ENCODE measurements around the gene TBC1D30. TPM values are rescaled to one million over a fixed set of nuclear protein-coding genes. Genes with fewer than 3 reads are reported as not detected.
"Not testable (repeated sequence)": the region's sequence is repeated elsewhere in the genome, so short reads cannot be mapped to it uniquely, and the experiment has no call there.

TBC1D30 gene
- polyA plus RNA-seq, 3 donors = 4.5 to 6.0 (median 4.9) TPM

- DNase-seq (ENCODE audit: low read depth in 3 of 3, low spot score in 2 of 3) = not testable (repeated sequence)
Measured at GRCh38 chr12:64802180-64802775, 22.2 kb upstream of the TBC1D30 start.

GRCh38 chr12:64806173-64806572, 18.3 kb upstream of the TBC1D30 start:
- DNase-seq (ENCODE audit: low read depth in 3 of 3, low spot score in 2 of 3) = no peak

GRCh38 chr12:64806593-64807460, 17.6 kb upstream of the TBC1D30 start:
- no peak for DNase-seq (ENCODE audit: low read depth in 3 of 3, low spot score in 2 of 3)

GRCh38 chr12:64808110-64808509, 16.3 kb upstream of the TBC1D30 start:
- DNase-seq (ENCODE audit: low read depth in 3 of 3, low spot score in 2 of 3) = no peak

GRCh38 chr12:64810831-64811230, 13.6 kb upstream of the TBC1D30 start:
- no peak for DNase-seq (ENCODE audit: low read depth in 3 of 3, low spot score in 2 of 3)

- DNase-seq (ENCODE audit: low read depth in 3 of 3, low spot score in 2 of 3) = no peak
Measured at GRCh38 chr12:64813723-64814122, 10.7 kb upstream of the TBC1D30 start.

GRCh38 chr12:64814432-64814831, 10.0 kb upstream of the TBC1D30 start:
- DNase-seq (ENCODE audit: low read depth in 3 of 3, low spot score in 2 of 3) = no peak

GRCh38 chr12:64819816-64820402, 4.5 kb upstream of the TBC1D30 start:
- no peak for DNase-seq (ENCODE audit: low read depth in 3 of 3, low spot score in 2 of 3)

GRCh38 chr12:64820593-64820992, 3.9 kb upstream of the TBC1D30 start:
- DNase-seq (ENCODE audit: low read depth in 3 of 3, low spot score in 2 of 3) = no peak

- DNase-seq (ENCODE audit: low read depth in 3 of 3, low spot score in 2 of 3) = no peak
Measured at GRCh38 chr12:64821116-64821630, 3.3 kb upstream of the TBC1D30 start.

GRCh38 chr12:64824130-64824499, 332 bp upstream of the TBC1D30 start:
- DNase-seq (ENCODE audit: low read depth in 3 of 3, low spot score in 2 of 3) = no peak

GRCh38 chr12:64825143-64826021, 935 bp downstream of the TBC1D30 start:
- no peak for DNase-seq (ENCODE audit: low read depth in 3 of 3, low spot score in 2 of 3)

- peak; percentile 48 to 78 (median 60) for DNase-seq (ENCODE audit: low read depth in 3 of 3, low spot score in 2 of 3)
Measured at GRCh38 chr12:64826234-64826633, 1.8 kb downstream of the TBC1D30 start.

GRCh38 chr12:64828713-64829112, 4.3 kb downstream of the TBC1D30 start:
- DNase-seq (ENCODE audit: low read depth in 3 of 3, low spot score in 2 of 3) = no peak

GRCh38 chr12:64833928-64834327, 9.5 kb downstream of the TBC1D30 start:
- DNase-seq (ENCODE audit: low read depth in 3 of 3, low spot score in 2 of 3) = no peak

GRCh38 chr12:64835901-64836300, 11.5 kb downstream of the TBC1D30 start:
- DNase-seq (ENCODE audit: low read depth in 3 of 3, low spot score in 2 of 3) = no peak

GRCh38 chr12:64836856-64837255, 12.4 kb downstream of the TBC1D30 start:
- DNase-seq (ENCODE audit: low read depth in 3 of 3, low spot score in 2 of 3) = no peak

GRCh38 chr12:64837427-64837826, 13.0 kb downstream of the TBC1D30 start:
- DNase-seq (ENCODE audit: low read depth in 3 of 3, low spot score in 2 of 3) = no peak

- DNase-seq (ENCODE audit: low read depth in 3 of 3, low spot score in 2 of 3) = no peak
Measured at GRCh38 chr12:64840119-64840518, 15.7 kb downstream of the TBC1D30 start.

- DNase-seq (ENCODE audit: low read depth in 3 of 3, low spot score in 2 of 3) = no peak
Measured at GRCh38 chr12:64840949-64841717, 16.7 kb downstream of the TBC1D30 start.
